PFSK-1 (cell line): ENCODE data around the gene OR13C4.

Experiments used
- FOXP2 ChIP-seq: optimal IDR thresholded peaks from 2 replicates; pipeline ENCODE3; 2011; ENCODE audit warnings: borderline replicate concordance, control low read depth, inconsistent platforms; ENCODE audit not compliant: insufficient read depth; ENCODE audit errors: extremely low read length, extremely low read depth
- POLR2AphosphoS5 ChIP-seq: IDR thresholded peaks from 2 replicates; pipeline ENCODE4 v1.6.1; 2012; ENCODE audit warnings: low read depth, mild to moderate bottlenecking, control low read depth, low read length, moderate library complexity
- SIN3A ChIP-seq: IDR thresholded peaks from 2 replicates; pipeline ENCODE4 v1.6.1; 2012; ENCODE audit warnings: mild to moderate bottlenecking, low read length, moderate library complexity, borderline replicate concordance; ENCODE audit not compliant: insufficient read depth
- TAF1 ChIP-seq: IDR thresholded peaks from 2 replicates; pipeline ENCODE4 v1.6.1; 2012; ENCODE audit warnings: low read length, control low read depth, borderline replicate concordance; ENCODE audit not compliant: insufficient read depth
- TF ChIP-seq, protein P1 (sequence below), 2 experiments: IDR thresholded peaks; 2 replicates each; pipeline versions ENCODE4 v1.6.1 to v1.8.0; 2011 to 2012; ENCODE audit warnings: low read depth in 2 of 2, low read length in 2 of 2, control low read depth in 1 of 2, inconsistent platforms in 1 of 2, mild to moderate bottlenecking in 1 of 2, moderate library complexity in 1 of 2; ENCODE audit not compliant: insufficient read depth in 1 of 2

The OR13C4 gene

DNA sequence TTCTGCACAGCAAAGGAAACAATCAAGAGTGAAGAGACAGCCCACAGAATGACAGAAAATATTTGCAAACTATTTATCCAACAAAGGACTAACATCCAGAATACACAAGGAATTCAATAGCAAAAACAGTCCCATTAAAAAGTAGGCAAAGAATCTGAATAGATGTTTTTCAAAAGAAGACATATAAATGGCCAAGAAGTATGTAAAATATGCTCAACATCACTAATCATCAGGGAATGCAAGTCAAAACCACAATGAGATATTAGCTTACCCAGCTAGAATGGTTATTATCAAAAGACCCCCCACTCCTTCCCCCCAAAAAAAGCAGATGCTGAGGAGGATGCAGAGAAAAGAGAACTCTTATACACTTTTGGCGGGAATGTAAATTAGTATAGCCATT, 28.5 kb upstream of the OR13C4 start:
- TF ChIP-seq, protein P1, sequence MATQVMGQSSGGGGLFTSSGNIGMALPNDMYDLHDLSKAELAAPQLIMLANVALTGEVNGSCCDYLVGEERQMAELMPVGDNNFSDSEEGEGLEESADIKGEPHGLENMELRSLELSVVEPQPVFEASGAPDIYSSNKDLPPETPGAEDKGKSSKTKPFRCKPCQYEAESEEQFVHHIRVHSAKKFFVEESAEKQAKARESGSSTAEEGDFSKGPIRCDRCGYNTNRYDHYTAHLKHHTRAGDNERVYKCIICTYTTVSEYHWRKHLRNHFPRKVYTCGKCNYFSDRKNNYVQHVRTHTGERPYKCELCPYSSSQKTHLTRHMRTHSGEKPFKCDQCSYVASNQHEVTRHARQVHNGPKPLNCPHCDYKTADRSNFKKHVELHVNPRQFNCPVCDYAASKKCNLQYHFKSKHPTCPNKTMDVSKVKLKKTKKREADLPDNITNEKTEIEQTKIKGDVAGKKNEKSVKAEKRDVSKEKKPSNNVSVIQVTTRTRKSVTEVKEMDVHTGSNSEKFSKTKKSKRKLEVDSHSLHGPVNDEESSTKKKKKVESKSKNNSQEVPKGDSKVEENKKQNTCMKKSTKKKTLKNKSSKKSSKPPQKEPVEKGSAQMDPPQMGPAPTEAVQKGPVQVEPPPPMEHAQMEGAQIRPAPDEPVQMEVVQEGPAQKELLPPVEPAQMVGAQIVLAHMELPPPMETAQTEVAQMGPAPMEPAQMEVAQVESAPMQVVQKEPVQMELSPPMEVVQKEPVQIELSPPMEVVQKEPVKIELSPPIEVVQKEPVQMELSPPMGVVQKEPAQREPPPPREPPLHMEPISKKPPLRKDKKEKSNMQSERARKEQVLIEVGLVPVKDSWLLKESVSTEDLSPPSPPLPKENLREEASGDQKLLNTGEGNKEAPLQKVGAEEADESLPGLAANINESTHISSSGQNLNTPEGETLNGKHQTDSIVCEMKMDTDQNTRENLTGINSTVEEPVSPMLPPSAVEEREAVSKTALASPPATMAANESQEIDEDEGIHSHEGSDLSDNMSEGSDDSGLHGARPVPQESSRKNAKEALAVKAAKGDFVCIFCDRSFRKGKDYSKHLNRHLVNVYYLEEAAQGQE (IDR thresholded peaks at IDR 0.05; ENCODE audit: insufficient read depth in 1 of 2, low read depth in 2 of 2, low read length in 2 of 2): no peak
- TF ChIP-seq POLR2AphosphoS5: no peak
- no peak for TF ChIP-seq FOXP2
- no peak for TF ChIP-seq TAF1

DNA sequence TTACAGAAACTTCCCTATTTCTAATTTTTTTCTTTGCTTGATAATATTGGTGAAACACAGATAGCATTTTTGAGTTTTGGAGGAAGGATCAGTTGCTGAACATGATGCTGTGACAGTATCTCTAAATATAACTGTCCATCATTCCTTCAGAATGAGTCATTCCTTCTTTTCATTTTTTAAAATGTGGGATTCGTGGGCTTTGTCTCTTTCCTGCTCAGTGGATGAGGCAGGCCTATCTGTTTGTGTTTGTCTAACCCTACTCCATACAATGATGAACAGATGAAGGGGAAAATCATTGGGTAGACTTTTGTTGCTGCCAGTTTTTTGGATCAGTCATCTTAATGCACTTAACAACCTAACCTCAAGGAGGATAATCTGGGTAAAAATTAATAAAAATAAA, 26.3 kb upstream of the OR13C4 start:
- TF ChIP-seq FOXP2 (no peak), TAF1 (no peak), SIN3A (no peak), POLR2AphosphoS5 (no peak)
- TF ChIP-seq, protein P1 (IDR thresholded peaks at IDR 0.05; ENCODE audit: insufficient read depth in 1 of 2, low read depth in 2 of 2, low read length in 2 of 2): no peak

DNA sequence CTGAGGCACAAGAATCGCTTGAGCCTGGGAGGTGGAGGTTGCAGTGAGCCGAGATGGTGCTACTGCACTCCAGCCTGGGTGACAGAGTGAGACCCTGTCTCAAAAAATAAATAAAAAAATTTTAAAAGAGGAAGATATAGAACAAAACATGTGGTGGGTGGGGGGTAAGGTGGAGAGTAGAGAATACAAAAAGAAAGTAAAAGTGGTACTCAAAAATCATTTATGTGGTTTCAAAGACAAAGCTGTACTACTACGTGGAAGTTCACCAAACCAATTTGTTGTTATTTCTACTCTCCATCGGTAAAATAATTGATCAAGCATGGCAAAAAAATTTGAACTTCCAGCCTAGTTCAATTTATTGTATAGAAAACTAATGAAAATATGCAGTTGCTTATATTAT, 17.6 kb upstream of the OR13C4 start:
- TF ChIP-seq, protein P1 (IDR thresholded peaks at IDR 0.05; ENCODE audit: insufficient read depth in 1 of 2, low read depth in 2 of 2, low read length in 2 of 2): no peak
- no peak for TF ChIP-seq FOXP2
- no peak for TF ChIP-seq TAF1
- TF ChIP-seq SIN3A: no peak
- TF ChIP-seq POLR2AphosphoS5: no peak

DNA sequence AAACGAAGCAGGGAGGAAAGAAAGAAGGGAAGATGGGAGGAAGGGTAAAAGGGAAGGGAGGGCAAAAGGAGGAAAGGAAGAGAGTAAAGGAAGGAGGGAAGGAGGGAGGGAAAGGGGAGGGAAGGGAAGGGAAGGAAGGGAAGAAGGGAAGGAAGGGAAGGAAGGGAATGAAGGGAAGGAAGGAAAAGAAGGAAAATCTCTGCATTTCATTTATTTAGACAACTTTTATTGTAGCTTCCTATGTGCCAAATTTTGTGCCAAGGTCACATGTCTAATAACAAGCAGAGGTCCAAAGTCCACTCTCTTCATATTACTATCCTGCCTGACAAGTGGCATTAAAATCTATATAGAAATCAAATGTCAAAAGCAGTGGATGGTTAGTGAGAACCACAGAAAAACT, 12.3 kb upstream of the OR13C4 start:
- no peak for TF ChIP-seq POLR2AphosphoS5
- no peak for TF ChIP-seq TAF1
- TF ChIP-seq, protein P1 (IDR thresholded peaks at IDR 0.05; ENCODE audit: insufficient read depth in 1 of 2, low read depth in 2 of 2, low read length in 2 of 2): no peak
- TF ChIP-seq SIN3A: no peak
- no peak for TF ChIP-seq FOXP2

DNA sequence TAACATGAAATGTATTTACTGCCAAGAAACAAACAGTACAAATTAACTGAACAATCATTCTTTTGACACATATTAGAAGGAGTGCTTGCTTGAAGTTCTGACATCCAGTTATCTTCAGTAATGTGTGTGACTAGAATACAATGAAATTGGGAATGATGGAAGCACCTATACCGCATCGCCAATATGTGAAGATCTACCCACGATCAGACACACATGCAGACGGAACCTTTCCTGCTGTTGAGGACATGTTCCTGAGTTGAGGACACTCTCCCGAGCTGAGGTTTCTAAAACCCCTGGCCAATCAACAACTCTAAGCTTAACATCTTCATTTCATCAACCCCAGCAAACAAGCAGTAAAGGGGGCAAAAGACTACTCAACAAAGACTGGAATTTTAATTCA, 9.7 kb upstream of the OR13C4 start, which contains the start of gene OR13C3:
Gene OR13C3, minus strand, starts transcription at position 101 of the 400 bp plus-strand sequence. CDS start 133 bp downstream, outside the sequence.
- no peak for TF ChIP-seq SIN3A
- no peak for TF ChIP-seq POLR2AphosphoS5
- TF ChIP-seq, protein P1 (IDR thresholded peaks at IDR 0.05; ENCODE audit: insufficient read depth in 1 of 2, low read depth in 2 of 2, low read length in 2 of 2): no peak
- TF ChIP-seq FOXP2: no peak
- TF ChIP-seq TAF1: no peak
